OCI-LY7 (cell line): ENCODE results near the gene ATXN1. TPM values are rescaled to one million over a fixed set of nuclear protein-coding genes. Genes with fewer than 3 reads are reported as not detected.

Source experiments
- BruUV-seq: library from RNA; stranded (reverse); fragments of 400-500 nt; replicated peaks from 2 replicates; lab custom pipeline; 2021; lab: Mats Ljungman, UMichigan
- CTCF ChIA-PET: fragments of 300-600 bp; sonication (Branson Sonifier 250); formaldehyde crosslinking; loops from one replicate; lab custom pipeline; 2022; ENCODE audit warnings: antibody characterized with exemption; ENCODE audit not compliant: unreplicated experiment; lab: Charles Lee
- POLR2A ChIA-PET: fragments of 300-600 bp; sonication (Branson Sonifier 250); formaldehyde crosslinking; loops from one replicate; lab custom pipeline; 2022; ENCODE audit warnings: antibody characterized with exemption; lab: Charles Lee
- DNase-seq: peaks from one replicate; pipeline ENCODE4 v3.0.0-alpha.2; 2015; ENCODE audit warnings: low spot score
- H2AFZ ChIP-seq: fragments of 200-600 bp; sonication (generic), shearing (Covaris generic); 2 replicates; pipeline ENCODE4 v1.6.1; 2014; ENCODE audit warnings: mild to moderate bottlenecking, antibody characterized with exemption, low read length, moderate library complexity
- H3K27ac ChIP-seq: fragments of 200-600 bp; sonication (generic); 2 replicates; pipeline ENCODE4 v1.5.1; 2014; ENCODE audit warnings: mixed run types, low read depth, mild to moderate bottlenecking, moderate library complexity, low read length, inconsistent platforms; ENCODE audit not compliant: poor library complexity, severe bottlenecking
- H3K36me3 ChIP-seq: fragments of 200-600 bp; sonication (generic); 2 replicates; pipeline ENCODE4 v1.6.1; 2014; ENCODE audit warnings: mild to moderate bottlenecking, antibody characterized with exemption, low read length, moderate library complexity, mixed read lengths; ENCODE audit not compliant: insufficient read depth
- H3K4me1 ChIP-seq: fragments of 200-600 bp; sonication (generic); 2 replicates; pipeline ENCODE4 v1.5.1; 2014; ENCODE audit warnings: mild to moderate bottlenecking, low read length; ENCODE audit not compliant: insufficient read depth, poor library complexity, severe bottlenecking
- H3K4me2 ChIP-seq: fragments of 200-600 bp; sonication (generic); 2 replicates; pipeline ENCODE4 v1.6.1; 2014; ENCODE audit warnings: mild to moderate bottlenecking, low read length
- H3K4me3 ChIP-seq: fragments of 200-600 bp; sonication (generic); 2 replicates; pipeline ENCODE4 v1.5.1; 2014; ENCODE audit warnings: mild to moderate bottlenecking, low read depth, low read length; ENCODE audit not compliant: poor library complexity, severe bottlenecking
- H3K79me2 ChIP-seq: fragments of 200-600 bp; sonication (generic); 2 replicates; pipeline ENCODE4 v1.6.1; 2016; ENCODE audit warnings: low read depth, mild to moderate bottlenecking, low read length, moderate library complexity, mixed read lengths; ENCODE audit not compliant: insufficient read depth
- H3K9me2 ChIP-seq: fragments of 200-600 bp; sonication (generic); 2 replicates; pipeline ENCODE4 v1.6.1; 2016; ENCODE audit warnings: mild to moderate bottlenecking, low read length, mixed read lengths; ENCODE audit not compliant: insufficient read depth
- H3K9me3 ChIP-seq: fragments of 200-600 bp; sonication (generic); 2 replicates; pipeline ENCODE4 v1.6.1; 2014; ENCODE audit warnings: mild to moderate bottlenecking, mixed run types, low read length, mixed read lengths
- H4K20me1 ChIP-seq: fragments of 200-600 bp; sonication (generic); 2 replicates; pipeline ENCODE4 v1.6.1; 2014; ENCODE audit warnings: mild to moderate bottlenecking, antibody characterized with exemption, low read length, moderate library complexity, mixed read lengths; ENCODE audit not compliant: insufficient read depth
- EZH2phosphoT487 ChIP-seq: fragments of 200-600 bp; sonication (generic); IDR thresholded peaks from 2 replicates; pipeline ENCODE4 v1.6.1; 2018; ENCODE audit warnings: low read depth, borderline replicate concordance, mild to moderate bottlenecking, mixed run types, antibody characterized with exemption, low read length, moderate library complexity, mixed read lengths
- intact Hi-C: fragments of 100-400 bp; cut with micrococcal nuclease; formaldehyde crosslinking; loops from one replicate; pipeline ENCODE4 v1.10.0; 2022; ENCODE audit not compliant: unreplicated experiment
- total RNA-seq, 2 experiments: library from RNA; depleted of rRNA in 1 of 2; stranded (reverse); fragments of >200 nt in 1 of 2; shearing (Covaris generic) in 1 of 2; gene quantifications; 2 replicates each; pipeline ENCODE4 v1.2.3, GENCODE V29; 2014 to 2022
- TF ChIP-seq, protein P1 (sequence below): fragments of 200-600 bp; sonication (generic); conservative IDR thresholded peaks from 2 replicates; pipeline ENCODE4 v1.5.1; 2014; ENCODE audit warnings: mild to moderate bottlenecking, antibody characterized with exemption, low read length, moderate library complexity, mixed read lengths

Gene ATXN1
- total RNA-seq, 2 experiments from 2014 or later: not detected

DNA sequence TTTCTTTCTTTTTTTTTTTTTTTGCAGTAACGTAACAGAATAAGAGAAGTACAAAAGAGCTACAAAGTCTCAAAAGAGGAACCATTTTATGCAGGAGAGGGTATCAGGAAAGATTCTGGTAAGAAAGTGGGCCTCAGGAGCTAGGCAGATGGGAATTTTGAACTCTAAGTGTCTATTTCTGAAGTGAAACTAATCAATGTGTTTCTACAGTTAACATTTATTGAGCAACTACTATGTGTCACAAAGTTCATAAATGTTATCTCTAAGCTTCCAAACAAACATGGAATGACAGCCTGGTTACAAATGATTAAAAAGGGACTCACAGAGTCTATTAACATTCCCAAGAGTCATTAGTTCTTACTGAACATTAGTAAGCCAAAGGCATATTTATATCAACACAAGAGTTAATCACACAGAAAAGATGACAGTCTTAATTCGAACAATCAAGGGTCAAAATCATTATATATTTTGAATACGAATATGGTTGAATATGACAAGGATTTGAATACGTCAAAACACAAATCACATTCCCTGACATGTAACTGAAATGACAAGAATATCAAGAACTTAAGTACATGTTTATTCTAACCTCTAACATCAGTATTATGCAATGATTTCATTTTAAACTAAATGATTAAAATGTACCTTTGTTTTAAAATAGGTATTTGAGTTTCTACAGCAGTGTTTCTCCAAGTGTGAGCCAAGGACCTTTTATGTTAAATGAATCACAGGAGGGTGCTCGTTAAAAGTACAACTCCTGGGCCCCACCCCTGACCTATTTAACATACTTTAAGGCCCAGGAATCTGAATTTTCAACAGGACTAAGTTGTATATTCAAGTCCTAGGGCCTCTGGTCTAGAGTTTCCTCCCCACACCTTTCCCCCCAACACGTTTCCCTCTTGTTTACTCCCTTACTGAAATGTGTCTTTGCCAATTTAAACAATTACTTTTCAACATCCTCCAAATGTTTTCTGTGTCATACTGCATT is 89.7 kb downstream of the ATXN1 start:
- no TSS peak for BruUV-seq
- H3K9me2 ChIP-seq: no peaks in the 10 kb centered on the region
- no peaks in the 10 kb centered on the region for H3K36me3 ChIP-seq
- intact Hi-C loops: no loop called here
- H3K27ac ChIP-seq: no peak overlapping the region
- no peak overlapping the region for H2AFZ ChIP-seq
- CTCF ChIA-PET: no interaction called here
- H3K4me2 ChIP-seq: no peak overlapping the region
- no peaks in the 10 kb centered on the region for H4K20me1 ChIP-seq
- no peaks in the 10 kb centered on the region for H3K79me2 ChIP-seq
- H3K4me1 ChIP-seq: no peaks in the 10 kb centered on the region
- H3K9me3 ChIP-seq: no peaks in the 10 kb centered on the region
- no peak for DNase-seq
- POLR2A ChIA-PET: interaction anchor here (0.6 to 0.8 kb wide), 5 partner anchors 10 to 296 kb away, joined by 3 to 4 read pairs (median 3); no protein-coding TSS in a partner anchor
- no peak overlapping the region for H3K4me3 ChIP-seq
- TF ChIP-seq EZH2phosphoT487: no peak
- TF ChIP-seq, protein P1, sequence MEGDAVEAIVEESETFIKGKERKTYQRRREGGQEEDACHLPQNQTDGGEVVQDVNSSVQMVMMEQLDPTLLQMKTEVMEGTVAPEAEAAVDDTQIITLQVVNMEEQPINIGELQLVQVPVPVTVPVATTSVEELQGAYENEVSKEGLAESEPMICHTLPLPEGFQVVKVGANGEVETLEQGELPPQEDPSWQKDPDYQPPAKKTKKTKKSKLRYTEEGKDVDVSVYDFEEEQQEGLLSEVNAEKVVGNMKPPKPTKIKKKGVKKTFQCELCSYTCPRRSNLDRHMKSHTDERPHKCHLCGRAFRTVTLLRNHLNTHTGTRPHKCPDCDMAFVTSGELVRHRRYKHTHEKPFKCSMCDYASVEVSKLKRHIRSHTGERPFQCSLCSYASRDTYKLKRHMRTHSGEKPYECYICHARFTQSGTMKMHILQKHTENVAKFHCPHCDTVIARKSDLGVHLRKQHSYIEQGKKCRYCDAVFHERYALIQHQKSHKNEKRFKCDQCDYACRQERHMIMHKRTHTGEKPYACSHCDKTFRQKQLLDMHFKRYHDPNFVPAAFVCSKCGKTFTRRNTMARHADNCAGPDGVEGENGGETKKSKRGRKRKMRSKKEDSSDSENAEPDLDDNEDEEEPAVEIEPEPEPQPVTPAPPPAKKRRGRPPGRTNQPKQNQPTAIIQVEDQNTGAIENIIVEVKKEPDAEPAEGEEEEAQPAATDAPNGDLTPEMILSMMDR: no peak

DNA sequence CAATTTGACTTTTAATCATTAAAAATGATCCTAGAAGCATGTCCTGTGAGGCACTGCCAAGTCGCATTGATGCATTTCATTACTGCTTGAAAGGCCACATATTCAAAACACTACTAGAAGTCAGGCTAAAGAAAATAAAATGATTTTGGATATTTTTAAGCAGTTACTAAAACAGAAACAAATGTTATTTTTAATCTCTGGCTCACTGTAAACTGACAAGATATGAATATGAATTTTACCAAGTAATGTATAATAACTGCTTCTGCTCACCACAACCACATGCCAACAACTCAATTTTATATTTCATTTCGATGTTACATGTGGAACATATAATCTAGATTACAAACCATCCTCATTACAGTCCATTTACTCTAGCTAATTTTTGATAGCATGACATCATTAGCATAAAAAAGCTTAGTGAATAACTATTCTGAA is 90.6 kb downstream of the ATXN1 start:
- no peaks in the 10 kb centered on the region for H3K9me3 ChIP-seq
- H2AFZ ChIP-seq: no peak overlapping the region
- H3K27ac ChIP-seq: no peak overlapping the region
- intact Hi-C loops: no loop called here
- no peak overlapping the region for H3K4me2 ChIP-seq
- H4K20me1 ChIP-seq: no peaks in the 10 kb centered on the region
- no peaks in the 10 kb centered on the region for H3K79me2 ChIP-seq
- H3K4me1 ChIP-seq: no peaks in the 10 kb centered on the region
- POLR2A ChIA-PET: interaction anchor here (0.6 kb wide), 1 partner anchor 17 kb away, joined by 4 read pairs; no protein-coding TSS in a partner anchor
- TF ChIP-seq EZH2phosphoT487: no peak
- TF ChIP-seq, protein P1: no peak
- no peaks in the 10 kb centered on the region for H3K36me3 ChIP-seq
- H3K4me3 ChIP-seq: no peak overlapping the region
- CTCF ChIA-PET: no interaction called here
- H3K9me2 ChIP-seq: no peaks in the 10 kb centered on the region
- no peak for DNase-seq
- no TSS peak for BruUV-seq

DNA sequence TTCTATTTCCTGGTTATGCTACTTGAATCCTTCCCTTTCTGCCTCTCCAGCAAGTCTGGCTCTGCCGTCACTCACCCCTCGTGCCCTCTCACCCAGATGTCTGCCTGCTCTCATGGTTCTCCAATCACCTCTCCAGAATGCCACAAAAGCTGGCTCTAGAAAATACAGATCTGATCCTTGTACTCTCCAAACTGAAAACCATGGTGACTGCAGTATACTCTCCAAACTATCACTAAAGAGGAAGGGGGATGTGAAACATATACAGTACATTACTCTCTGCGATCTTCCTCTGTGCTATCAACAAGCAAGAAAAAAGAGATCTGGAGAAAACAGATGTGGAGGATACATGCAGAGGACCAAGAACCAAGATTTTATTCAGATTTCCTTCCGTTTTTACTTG is 91.1 kb downstream of the ATXN1 start:
- ChIA-PET POLR2A (no interaction called here), CTCF (no interaction called here)
- Histone ChIP-seq H3K27ac (no peak overlapping the region), H2AFZ (no peak overlapping the region), H3K9me3 (no peaks in the 10 kb centered on the region), H4K20me1 (no peaks in the 10 kb centered on the region), H3K4me1 (no peaks in the 10 kb centered on the region), H3K36me3 (no peaks in the 10 kb centered on the region), H3K9me2 (no peaks in the 10 kb centered on the region), H3K79me2 (no peaks in the 10 kb centered on the region), H3K4me2 (no peak overlapping the region), H3K4me3 (no peak overlapping the region)
- intact Hi-C loops: no loop called here
- no peak for DNase-seq
- TF ChIP-seq, protein P1: no peak
- TF ChIP-seq EZH2phosphoT487: no peak
- no TSS peak for BruUV-seq
